BE2C (cell line): ENCODE data around the gene VEPH1.
"Not testable (repeated sequence)": the region's sequence is repeated elsewhere in the genome, so short reads cannot be mapped to it uniquely, and the experiment has no call there.

ENCODE experiments used
- DNase-seq: peaks from one replicate; pipeline ENCODE4 v3.0.0-alpha.2; 2020
- H3K27me3 ChIP-seq: fragments of 250-450 bp; sonication (Bioruptor Pico); 2 replicates; pipeline ENCODE4 v1.5.1; 2020; ENCODE audit warnings: mild to moderate bottlenecking
- H3K36me3 ChIP-seq: fragments of 250-450 bp; sonication (Bioruptor Pico); 2 replicates; pipeline ENCODE4 v1.5.1; 2020; ENCODE audit warnings: mild to moderate bottlenecking
- H3K4me1 ChIP-seq: fragments of 250-450 bp; sonication (Bioruptor Pico); 2 replicates; pipeline ENCODE4 v1.5.1; 2020
- H3K4me3 ChIP-seq: 2 replicates; pipeline ENCODE4 v1.5.1; 2011; ENCODE audit warnings: low read depth, low read length
- H3K9me3 ChIP-seq: fragments of 250-450 bp; sonication (Bioruptor Pico); 2 replicates; pipeline ENCODE4 v1.5.1; 2020
- CTCF ChIP-seq: IDR thresholded peaks from 2 replicates; pipeline ENCODE4 v1.5.1; 2012; ENCODE audit warnings: mild to moderate bottlenecking, low read depth, low read length

The VEPH1 gene

DNA sequence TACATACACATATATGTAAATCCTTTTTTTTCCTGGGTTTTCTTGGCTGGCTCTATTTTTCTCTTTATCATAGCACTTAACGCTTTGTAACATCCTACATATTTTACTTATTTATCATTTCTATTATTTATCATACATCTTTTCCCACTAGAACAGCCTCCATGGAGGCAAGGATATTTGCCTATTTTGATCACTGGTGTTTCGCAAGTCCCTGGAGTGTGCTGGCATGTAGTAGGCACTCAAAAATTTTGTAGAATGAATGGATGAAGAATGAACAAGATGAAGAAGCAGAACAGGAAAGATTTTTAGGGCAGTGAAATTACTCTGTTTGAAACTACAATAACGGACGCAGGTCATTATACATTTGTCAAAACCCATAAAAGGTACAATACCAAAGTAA lies 149.6 kb downstream of the VEPH1 start:
- Histone ChIP-seq H3K4me1 (no peaks in the 10 kb centered on the region), H3K9me3 (no peaks in the 10 kb centered on the region), H3K4me3 (no peak overlapping the region), H3K36me3 (no peaks in the 10 kb centered on the region), H3K27me3 (peaks cover 4% of the 10 kb centered on the region; the same call in 1 of the 2 replicates)
- no peak for DNase-seq
- no peak for TF ChIP-seq CTCF

DNA sequence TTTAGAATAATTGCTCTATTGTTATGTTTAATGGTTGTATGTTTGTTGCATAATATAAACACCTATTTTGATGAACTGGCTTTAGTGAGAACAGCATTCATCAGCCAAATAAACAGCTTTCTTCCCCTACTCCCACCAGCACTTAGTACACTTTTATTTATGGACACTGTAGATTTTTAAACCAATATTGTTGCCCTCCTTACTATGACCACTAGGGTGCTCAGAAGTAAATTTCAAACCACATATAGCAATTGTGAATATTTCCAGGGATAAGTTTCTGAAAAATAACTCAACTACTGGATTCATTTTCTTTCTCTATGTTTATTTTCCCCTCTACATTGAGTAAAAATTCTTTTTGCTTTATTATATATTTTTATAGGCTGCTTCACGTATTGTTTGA lies 151.2 kb downstream of the VEPH1 start:
- no peak; the same call in 1 of the 2 replicates for TF ChIP-seq CTCF
- H3K4me3 ChIP-seq = no peak overlapping the region
- no peaks in the 10 kb centered on the region for H3K9me3 ChIP-seq
- DNase-seq = no peak
- no peaks in the 10 kb centered on the region for H3K36me3 ChIP-seq
- no peaks in the 10 kb centered on the region for H3K27me3 ChIP-seq
- no peaks in the 10 kb centered on the region for H3K4me1 ChIP-seq

GRCh38 chr3:157350651-157351050 lies 152.6 kb downstream of the VEPH1 start:
- H3K4me1 ChIP-seq, DNase-seq, H3K9me3 ChIP-seq, H3K27me3 ChIP-seq, H3K4me3 ChIP-seq, H3K36me3 ChIP-seq: not testable (repeated sequence)

GRCh38 chr3:157348304-157349075 lies 154.7 kb downstream of the VEPH1 start:
- H3K9me3 ChIP-seq, H3K4me1 ChIP-seq, DNase-seq, H3K36me3 ChIP-seq, H3K4me3 ChIP-seq, H3K27me3 ChIP-seq: not testable (repeated sequence)

- no peaks in the 10 kb centered on the region for H3K36me3 ChIP-seq
- DNase-seq = peak; percentile 30
- H3K4me1 ChIP-seq = no peaks in the 10 kb centered on the region
- no peaks in the 10 kb centered on the region for H3K27me3 ChIP-seq
- no peak overlapping the region for H3K4me3 ChIP-seq
- TF ChIP-seq CTCF = peak; percentile 39
- H3K9me3 ChIP-seq = no peaks in the 10 kb centered on the region
Measured at GRCh38 chr3:157347577-157348303, 155.5 kb downstream of the VEPH1 start.

DNA sequence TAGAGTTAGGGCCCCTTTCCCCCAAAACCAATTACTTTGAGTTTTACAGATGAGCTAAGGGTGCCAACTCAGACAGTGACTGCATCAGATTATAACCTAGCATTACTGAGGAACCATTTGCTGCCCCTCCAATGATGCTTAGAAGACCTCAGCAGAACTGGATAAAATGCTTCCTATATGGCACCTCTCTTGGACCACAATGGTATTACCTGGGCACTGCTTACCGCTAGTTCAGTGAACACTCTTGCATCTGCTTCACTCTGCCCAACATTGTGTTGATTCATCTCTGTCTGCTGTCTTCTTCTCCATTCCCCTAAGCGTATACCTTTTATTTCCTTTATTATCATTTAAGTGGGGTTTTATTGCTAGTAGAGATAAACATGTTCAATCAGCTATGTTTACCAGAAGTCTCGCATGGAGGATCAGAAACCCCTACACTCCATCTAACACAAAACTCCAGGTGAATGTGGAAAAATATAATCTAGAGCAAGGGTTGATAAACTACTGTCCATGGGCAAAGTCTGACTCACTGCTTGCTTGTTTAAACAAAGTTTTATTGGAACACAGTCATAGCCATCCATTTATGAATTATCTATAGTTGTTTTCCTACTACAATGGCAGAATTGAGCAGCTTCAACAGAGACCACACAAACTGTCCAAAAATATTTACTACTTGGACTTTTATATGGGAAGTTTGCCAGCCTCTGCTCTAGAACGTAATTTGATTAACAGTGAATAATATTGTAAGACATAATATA lies 166.8 kb downstream of the VEPH1 start:
- no peak overlapping the region for H3K4me3 ChIP-seq
- H3K9me3 ChIP-seq = no peaks in the 10 kb centered on the region
- no peaks in the 10 kb centered on the region for H3K4me1 ChIP-seq
- H3K36me3 ChIP-seq = no peaks in the 10 kb centered on the region
- TF ChIP-seq CTCF = no peak
- no peak for DNase-seq
- H3K27me3 ChIP-seq = no peaks in the 10 kb centered on the region
